ENCODE data around the gene PRKG1.

Gene PRKG1

GRCh38 chr10:51255381-51255780, 181.1 kb downstream of the PRKG1 start:
- no peak overlapping the region for H3K4me2 ChIP-seq (ENCODE audit: low read depth, low read length, poor library complexity, severe bottlenecking)
- H3K36me3 ChIP-seq (ENCODE audit: insufficient read depth, low read length), result no peaks in the 10 kb centered on the region
- no peaks in the 10 kb centered on the region for H3K79me2 ChIP-seq (ENCODE audit: insufficient read depth, low read length)
- H3K9ac ChIP-seq (ENCODE audit: low read depth, low read length, poor library complexity, severe bottlenecking), result no peak overlapping the region
- no peak overlapping the region for H3K4me3 ChIP-seq (ENCODE audit: low read length, poor library complexity, severe bottlenecking)
- H3F3A ChIP-seq (ENCODE audit: low read depth), result no peaks in the 10 kb centered on the region
- H3K4me1 ChIP-seq (ENCODE audit: insufficient read depth, low read length, poor library complexity, severe bottlenecking), result no peaks in the 10 kb centered on the region
- no peaks in the 10 kb centered on the region for H4K20me1 ChIP-seq (ENCODE audit: insufficient read depth, low read length, poor library complexity, severe bottlenecking)
- H3K27me3 ChIP-seq (ENCODE audit: insufficient read depth, low read length, poor library complexity, severe bottlenecking), result no peaks in the 10 kb centered on the region
- TF ChIP-seq CTCF (conservative IDR thresholded peaks at IDR 0.05; ENCODE audit: low read length), result no peak
- TF ChIP-seq EZH2phosphoT487 (IDR thresholded peaks at IDR 0.05; ENCODE audit: borderline replicate concordance), result no peak
- no peaks in the 10 kb centered on the region for H3K9me3 ChIP-seq (ENCODE audit: insufficient read depth, low read depth, low read length)
- H3K9me2 ChIP-seq (replicated peaks; ENCODE audit: low read depth, low read length), result no peaks in the 10 kb centered on the region
- H2AFZ ChIP-seq (ENCODE audit: low read length), result no peak overlapping the region

GRCh38 chr10:51257511-51258248, 183.4 kb downstream of the PRKG1 start:
- Histone ChIP-seq H3K79me2 (ENCODE audit: insufficient read depth, low read length) (no peaks in the 10 kb centered on the region), H2AFZ (ENCODE audit: low read length) (no peak overlapping the region), H3F3A (ENCODE audit: low read depth) (no peaks in the 10 kb centered on the region), H3K9ac (ENCODE audit: low read depth, low read length, poor library complexity, severe bottlenecking) (no peak overlapping the region), H3K4me3 (ENCODE audit: low read length, poor library complexity, severe bottlenecking) (no peak overlapping the region), H3K27me3 (ENCODE audit: insufficient read depth, low read length, poor library complexity, severe bottlenecking) (no peaks in the 10 kb centered on the region), H3K9me2 (replicated peaks; ENCODE audit: low read depth, low read length) (no peaks in the 10 kb centered on the region), H3K4me1 (ENCODE audit: insufficient read depth, low read length, poor library complexity, severe bottlenecking) (no peaks in the 10 kb centered on the region), H3K4me2 (ENCODE audit: low read depth, low read length, poor library complexity, severe bottlenecking) (no peak overlapping the region), H3K36me3 (ENCODE audit: insufficient read depth, low read length) (no peaks in the 10 kb centered on the region), H4K20me1 (ENCODE audit: insufficient read depth, low read length, poor library complexity, severe bottlenecking) (no peaks in the 10 kb centered on the region), H3K9me3 (ENCODE audit: insufficient read depth, low read depth, low read length) (no peaks in the 10 kb centered on the region)
- no peak for TF ChIP-seq CTCF (conservative IDR thresholded peaks at IDR 0.05; ENCODE audit: low read length)
- TF ChIP-seq EZH2phosphoT487 (IDR thresholded peaks at IDR 0.05; ENCODE audit: borderline replicate concordance), result no peak

GRCh38 chr10:51260376-51260775, 186.1 kb downstream of the PRKG1 start:
- no peak overlapping the region for H3K4me3 ChIP-seq (ENCODE audit: low read length, poor library complexity, severe bottlenecking)
- no peaks in the 10 kb centered on the region for H3K4me1 ChIP-seq (ENCODE audit: insufficient read depth, low read length, poor library complexity, severe bottlenecking)
- no peaks in the 10 kb centered on the region for H3K36me3 ChIP-seq (ENCODE audit: insufficient read depth, low read length)
- H3F3A ChIP-seq (ENCODE audit: low read depth), result no peaks in the 10 kb centered on the region
- no peaks in the 10 kb centered on the region for H4K20me1 ChIP-seq (ENCODE audit: insufficient read depth, low read length, poor library complexity, severe bottlenecking)
- H3K27me3 ChIP-seq (ENCODE audit: insufficient read depth, low read length, poor library complexity, severe bottlenecking), result no peaks in the 10 kb centered on the region
- TF ChIP-seq EZH2phosphoT487 (IDR thresholded peaks at IDR 0.05; ENCODE audit: borderline replicate concordance) (no peak), CTCF (conservative IDR thresholded peaks at IDR 0.05; ENCODE audit: low read length) (no peak)
- no peak overlapping the region for H2AFZ ChIP-seq (ENCODE audit: low read length)
- no peaks in the 10 kb centered on the region for H3K9me2 ChIP-seq (replicated peaks; ENCODE audit: low read depth, low read length)
- no peaks in the 10 kb centered on the region for H3K79me2 ChIP-seq (ENCODE audit: insufficient read depth, low read length)
- no peak overlapping the region for H3K4me2 ChIP-seq (ENCODE audit: low read depth, low read length, poor library complexity, severe bottlenecking)
- H3K9me3 ChIP-seq (ENCODE audit: insufficient read depth, low read depth, low read length), result no peaks in the 10 kb centered on the region
- no peak overlapping the region for H3K9ac ChIP-seq (ENCODE audit: low read depth, low read length, poor library complexity, severe bottlenecking)

All from Loucy (cell line).